NCI-H2196 (cell line): Measurements from ENCODE around the gene DISC1.
"Not testable (repeated sequence)": the region's sequence is repeated elsewhere in the genome, so short reads cannot be mapped to it uniquely, and the experiment has no call there.

Experiments used
- DNase-seq: peaks from one replicate; lab custom pipeline; 2025; ENCODE audit not compliant: unreplicated experiment; lab: John Stamatoyannopoulos, UW

DISC1 gene

DNA sequence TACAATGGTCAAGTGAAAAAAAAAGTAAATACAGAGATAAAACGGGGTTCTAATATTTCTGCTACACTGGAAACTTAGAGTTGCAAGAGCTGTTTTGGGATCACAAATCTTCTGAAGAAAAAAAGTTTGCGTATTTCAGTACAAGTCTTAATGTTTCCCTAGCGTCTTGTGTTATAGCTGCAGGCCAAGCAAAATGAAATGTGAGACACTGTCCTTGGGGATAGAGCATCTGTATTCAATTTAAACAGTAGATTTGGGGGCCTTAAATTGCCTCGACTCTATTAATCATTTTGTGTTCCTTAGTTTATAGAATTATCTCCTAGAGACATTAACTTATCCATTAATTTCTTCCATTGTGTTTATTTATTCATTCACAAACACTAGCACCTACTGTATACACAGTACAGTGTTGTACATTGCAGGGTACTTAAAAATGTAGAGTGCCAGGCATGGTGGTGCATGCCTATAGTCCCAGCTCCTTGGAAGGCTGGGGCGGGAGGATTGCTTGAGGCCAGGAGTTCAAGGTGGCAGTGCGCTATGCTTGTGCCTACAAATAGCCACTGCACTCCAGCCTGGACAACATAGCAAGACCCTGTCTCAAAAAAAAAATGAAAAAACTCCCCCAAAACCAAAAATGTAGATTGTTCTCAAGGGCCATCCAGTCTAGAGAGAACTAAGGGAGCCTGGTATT, 7.9 kb downstream of the DISC1 start:
- DNase-seq: no peak

DNA sequence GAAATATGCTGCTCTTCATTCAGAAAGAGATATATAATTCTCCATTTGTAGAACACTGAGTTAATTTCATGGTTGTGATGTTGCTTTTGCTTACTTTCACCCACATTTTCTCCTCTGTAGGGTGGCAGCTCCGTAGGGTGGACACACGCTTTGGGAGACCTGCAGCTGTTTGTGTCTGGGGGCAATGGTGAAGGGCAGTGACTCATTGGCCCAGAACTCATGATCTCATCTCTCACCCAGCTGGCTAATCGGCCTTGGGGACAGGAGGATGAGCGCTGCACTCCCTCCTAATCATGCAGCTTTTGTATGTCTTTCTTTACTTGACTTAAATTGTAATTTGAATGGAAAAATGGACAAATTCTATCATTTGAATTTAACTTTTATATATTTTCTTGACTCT, 9.6 kb downstream of the DISC1 start:
- no peak for DNase-seq

DNA sequence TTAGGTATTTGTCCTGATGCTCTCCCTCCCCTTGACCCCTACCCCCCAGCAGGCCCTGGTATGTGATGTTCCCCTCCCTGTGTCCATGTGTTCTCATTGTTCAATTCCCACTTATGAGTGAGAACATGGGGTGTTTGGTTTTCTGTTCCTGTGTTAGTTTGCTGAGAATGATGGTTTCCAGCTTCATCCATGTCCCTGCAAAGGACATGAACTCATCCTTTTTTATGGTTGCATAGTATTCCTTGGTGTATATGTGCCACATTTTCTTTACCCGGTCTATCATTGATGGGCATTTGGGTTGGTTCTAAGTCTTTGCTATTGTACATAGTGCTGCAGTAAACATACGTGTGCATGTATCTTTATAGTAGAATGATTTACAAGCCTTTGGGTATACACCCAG, 10.3 kb downstream of the DISC1 start:
- not testable (repeated sequence) for DNase-seq

DNA sequence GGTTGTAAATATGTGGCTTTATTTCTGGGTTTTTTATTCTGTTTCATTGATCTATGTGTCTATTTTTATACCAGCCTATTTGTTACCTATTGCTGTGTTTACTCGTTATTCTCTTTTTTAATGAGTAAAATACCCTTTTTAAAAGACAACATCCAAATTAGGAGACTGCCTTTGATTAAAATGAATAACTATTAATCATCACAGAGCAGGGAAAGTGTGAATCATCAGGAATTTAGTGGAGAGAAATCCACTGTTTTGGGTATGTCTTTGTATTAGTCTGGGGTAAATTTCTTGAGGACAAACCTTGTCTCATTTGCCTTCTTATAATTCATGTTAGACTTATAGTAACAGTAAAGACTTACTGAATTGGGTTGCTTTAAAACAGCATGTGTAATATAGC, 12.1 kb downstream of the DISC1 start:
- DNase-seq: no peak

DNA sequence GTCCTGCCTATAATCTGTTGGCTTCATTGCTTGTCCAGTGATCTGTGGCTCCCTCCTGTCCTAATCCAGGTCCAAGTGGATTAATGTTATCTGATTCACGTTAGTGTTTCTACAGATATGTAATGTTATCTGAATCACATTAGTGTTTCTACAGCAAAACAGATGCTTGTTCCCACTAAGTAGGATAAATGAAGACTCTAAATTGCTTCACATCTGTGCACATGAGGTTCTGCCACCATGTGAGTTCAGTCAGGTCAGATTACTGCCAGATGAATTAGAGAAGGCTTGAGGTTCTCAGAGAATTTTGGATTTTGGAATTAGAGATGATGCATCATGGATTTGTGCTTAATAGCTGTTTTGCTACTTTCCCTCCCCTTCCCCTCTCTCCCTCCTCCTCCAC, 13.2 kb downstream of the DISC1 start:
- DNase-seq: no peak

DNA sequence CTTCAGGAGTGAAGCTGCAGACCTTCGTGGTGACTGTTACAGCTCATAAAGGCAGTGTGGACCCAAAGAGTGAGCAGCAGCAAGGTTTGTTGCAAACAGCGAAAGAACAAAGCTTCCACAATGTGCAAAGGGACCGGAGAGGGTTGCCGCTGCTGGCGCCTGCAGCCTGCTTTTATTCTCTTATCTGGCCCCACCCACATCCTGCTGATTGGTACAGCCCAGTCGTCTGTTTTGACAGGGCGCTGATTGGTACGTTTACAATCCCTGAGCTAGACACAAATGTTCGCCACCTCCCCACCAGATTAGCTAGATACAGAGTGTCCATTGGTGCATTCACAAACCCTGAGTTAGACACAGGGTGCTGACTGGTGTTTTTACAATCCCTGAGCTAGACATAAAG, 14.9 kb downstream of the DISC1 start:
- not testable (repeated sequence) for DNase-seq

DNA sequence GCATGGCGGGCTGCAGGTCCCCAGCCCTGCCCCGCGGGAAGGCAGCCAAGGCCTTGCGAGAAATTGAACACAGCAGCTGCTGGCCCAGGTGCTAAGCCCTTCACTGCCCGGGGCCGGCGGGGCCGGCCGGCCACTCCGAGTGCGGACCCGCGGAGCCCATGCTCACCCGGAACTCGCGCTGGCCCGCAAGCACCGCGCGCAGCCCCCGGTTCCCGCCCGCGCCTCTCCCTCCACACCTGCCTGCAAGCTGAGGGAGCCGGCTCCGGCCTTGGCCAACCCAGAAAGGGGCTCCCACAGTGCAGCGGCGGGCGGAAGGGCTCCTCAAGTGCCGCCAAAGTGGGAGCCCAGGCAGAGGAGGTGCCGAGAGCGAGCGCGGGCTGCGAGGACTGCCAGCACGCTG, 15.5 kb downstream of the DISC1 start:
- DNase-seq: not testable (repeated sequence)

DNA sequence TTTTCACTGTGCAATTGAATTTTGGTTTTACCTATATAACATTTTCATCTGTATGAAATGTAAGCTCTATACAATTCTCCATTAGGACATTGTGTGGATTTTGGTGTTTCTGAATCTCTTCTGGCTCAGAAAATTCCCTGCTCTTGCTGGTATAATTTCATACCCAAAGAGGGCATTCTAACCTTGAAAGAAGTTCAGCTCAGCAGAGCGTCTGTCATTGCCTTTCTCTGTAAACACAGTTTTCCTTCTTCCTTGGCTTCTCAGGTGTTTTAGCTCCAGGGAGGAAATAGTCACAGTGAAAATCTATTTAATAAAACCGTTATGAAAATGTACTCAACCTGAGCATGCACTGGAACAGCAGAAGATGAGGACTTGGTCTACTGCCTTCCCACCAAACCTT, 16.0 kb downstream of the DISC1 start:
- DNase-seq: no peak

DNA sequence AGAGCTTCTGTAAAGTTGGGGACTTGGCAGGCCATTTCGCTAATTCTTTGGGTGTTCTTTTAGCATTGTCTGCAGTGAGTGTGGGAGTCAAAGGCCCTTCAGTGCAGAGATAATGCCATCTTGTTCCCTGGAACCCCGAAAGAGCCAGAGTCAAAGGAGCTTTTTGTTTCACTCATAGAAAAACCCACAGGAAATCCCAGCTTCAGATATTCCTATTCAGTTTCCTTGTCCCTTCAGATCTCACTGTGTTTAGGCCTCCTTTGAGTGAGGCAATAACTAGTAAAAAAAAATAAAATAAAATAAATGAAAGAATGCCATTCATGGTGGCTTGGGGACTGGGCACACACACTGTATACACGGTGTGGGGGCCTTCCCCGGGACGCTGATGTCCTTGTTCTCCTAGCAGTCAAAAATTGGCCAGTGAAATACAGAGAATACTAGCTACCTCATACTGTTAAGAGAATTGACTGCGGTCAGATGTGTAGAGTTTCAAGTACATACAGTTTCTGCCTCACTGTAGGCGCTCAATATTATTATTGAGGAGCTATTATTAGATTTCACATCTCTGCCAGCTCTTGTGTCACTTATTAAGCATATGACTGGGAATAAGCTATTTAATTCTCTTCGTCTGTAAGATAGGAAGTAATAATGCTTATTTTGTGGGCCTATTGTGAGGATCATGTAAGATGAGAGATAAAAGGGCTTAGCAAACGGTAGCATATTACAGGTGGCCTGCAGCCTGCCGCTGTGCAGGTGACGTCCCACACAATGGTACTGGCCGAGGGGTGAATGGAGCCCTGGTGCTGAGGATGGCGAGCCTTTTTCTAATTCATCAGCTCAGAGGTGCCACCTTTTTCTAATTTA, 16.7 kb downstream of the DISC1 start:
- DNase-seq: no peak

DNA sequence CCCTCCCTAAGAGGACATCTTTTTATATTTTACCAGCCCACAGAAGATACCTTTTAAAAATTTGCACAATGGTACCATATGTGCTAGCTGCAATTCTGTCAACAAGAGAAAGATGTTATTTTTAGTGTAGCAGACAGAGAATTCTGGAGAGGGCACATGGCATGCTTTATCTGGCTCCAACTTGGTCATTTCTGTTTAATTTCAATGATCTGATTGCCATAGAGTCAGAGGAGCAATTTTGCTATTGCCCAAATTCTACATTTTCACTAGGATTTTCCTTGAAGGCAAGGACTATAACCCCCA, 17.3 kb downstream of the DISC1 start:
- no peak for DNase-seq

DNA sequence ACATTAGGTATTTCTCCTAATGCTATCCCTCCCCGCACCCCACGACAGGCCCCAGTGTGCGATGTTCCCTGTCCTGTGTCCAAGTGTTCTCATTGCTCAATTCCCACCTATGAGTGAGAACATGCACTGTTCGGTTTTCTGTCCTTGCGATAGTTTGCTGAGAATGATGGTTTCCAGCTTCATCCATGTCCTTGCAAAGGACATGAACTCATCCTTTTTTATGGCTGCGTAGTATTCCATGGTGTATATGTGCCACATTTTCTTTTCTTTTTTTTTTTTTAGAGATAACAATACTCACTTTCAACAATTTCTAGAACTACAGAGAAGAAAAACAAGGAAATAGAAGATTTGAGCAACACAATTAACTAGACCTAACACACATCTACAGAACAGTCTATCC, 19.0 kb downstream of the DISC1 start:
- DNase-seq: not testable (repeated sequence)

DNA sequence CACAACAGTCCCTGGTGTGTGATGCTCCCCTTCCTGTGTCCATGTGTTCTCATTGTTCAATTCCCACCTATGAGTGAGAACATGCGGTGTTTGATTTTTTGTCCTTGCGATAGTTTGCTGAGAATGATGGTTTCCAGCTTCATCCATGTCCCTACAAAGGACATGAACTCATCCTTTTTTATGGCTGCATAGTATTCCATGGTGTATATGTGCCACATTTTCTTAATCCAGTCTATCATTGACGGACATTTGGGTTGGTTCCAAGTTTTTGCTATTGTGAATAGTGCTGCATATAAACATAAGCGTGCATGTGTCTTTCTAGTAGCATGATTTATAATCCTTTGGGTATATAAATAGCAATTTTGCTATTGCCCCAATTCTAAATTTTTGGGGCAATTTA, 19.6 kb downstream of the DISC1 start:
- DNase-seq: not testable (repeated sequence)

DNA sequence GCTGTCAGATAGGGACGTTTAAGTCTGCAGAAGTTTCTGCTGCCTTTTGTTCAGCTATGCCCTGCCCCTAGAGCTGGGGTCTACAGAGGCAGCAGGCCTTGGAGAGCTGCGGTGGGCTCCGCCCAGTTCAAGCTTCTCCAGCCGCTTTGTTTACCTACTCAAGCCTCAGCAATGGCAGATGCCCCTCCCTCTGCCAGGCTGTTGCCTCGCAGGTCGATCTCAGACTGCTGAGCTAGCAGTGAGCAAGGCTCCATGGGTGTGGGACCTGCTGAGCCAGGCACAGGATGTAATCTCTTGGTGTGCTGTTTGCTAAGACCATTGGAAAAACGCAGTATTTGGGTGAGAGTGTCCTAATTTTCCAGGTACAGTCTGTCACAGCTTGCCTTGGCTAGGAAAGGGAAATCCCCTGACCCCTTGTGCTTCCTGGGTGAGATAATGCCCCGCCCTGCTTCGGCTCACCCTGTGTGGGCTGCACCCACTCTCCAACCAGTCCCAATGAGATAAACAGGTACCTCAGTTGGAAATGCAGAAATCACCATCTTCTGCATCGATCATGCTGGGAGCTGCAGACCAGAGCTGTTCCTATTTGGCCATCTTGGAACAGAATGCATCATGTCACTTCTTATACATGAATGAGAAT, 25.2 kb downstream of the DISC1 start:
- not testable (repeated sequence) for DNase-seq

DNA sequence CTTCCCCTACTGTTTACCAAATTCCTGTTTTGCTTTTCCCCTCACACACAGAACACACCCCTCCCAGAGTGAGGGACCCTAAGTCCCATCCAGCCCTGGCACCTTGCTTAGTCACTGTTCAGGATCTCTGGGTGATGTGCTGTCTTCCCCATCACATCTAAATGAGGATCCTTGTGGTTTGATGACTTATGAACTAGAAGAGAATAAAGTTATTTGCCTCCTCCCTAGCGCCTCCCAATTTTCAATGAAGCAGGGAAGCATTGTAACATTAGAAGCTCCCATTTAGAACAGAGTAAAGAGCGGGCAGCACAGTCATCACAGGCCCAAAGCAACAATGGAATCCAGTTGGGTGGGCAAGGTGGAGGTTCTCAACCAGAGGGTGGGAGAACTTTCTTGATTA, 27.0 kb downstream of the DISC1 start:
- no peak for DNase-seq

DNA sequence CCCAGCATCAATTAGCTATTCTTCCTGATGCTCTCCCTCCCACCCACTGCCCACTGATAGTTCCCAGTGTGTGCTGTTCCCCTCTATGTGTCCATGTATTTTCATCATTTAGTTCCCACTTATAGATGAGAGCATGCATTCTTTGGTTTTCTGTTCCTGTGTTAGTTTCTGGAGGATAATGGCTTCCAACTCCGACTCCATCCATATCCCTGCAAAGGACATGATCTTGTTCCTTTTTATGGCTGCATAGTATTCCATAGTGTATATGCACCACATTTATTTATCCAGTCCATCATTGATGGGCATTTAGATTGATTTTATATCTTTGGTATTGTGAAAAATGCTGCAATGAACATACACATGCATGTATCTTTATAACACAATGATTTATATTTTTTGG, 30.2 kb downstream of the DISC1 start:
- DNase-seq: no peak

DNA sequence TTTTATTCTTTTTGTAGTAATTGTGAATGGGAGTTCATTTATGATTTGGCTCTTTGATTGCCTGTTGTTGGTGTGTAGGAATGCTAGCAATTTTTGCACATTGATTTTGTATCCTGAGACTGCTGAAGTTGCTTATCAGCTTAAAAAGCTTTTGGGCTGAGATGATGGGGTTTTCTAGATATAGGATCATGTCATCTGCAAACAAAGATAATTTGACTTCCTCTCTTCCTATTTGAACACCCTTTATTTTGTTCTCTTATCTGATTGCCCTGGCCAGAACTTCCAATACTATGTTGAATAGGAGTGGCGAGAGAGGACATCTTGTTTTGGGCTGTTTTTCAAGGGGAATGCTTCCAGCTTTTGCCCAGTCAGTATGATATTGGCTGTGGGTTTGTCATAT, 31.6 kb downstream of the DISC1 start:
- not testable (repeated sequence) for DNase-seq

DNA sequence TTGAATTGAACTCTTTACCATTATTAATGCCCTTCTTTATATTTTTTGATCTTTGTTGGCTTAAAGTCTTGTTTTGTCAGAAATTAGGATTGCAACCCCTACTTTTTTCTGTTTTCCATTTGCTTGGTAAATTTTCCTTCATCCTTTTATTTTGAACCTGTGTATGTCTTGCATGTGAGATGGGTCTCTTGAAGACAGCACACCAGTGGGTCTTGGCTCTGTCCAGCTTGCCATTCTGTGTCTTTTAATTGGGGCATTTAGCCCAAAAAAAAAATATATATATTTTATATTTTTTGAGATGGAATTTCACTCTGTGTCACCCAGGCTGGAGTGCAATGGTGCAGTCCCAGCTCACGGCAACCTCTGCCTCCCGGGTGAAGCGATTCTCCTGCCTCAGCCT, 33.6 kb downstream of the DISC1 start:
- DNase-seq: no peak

DNA sequence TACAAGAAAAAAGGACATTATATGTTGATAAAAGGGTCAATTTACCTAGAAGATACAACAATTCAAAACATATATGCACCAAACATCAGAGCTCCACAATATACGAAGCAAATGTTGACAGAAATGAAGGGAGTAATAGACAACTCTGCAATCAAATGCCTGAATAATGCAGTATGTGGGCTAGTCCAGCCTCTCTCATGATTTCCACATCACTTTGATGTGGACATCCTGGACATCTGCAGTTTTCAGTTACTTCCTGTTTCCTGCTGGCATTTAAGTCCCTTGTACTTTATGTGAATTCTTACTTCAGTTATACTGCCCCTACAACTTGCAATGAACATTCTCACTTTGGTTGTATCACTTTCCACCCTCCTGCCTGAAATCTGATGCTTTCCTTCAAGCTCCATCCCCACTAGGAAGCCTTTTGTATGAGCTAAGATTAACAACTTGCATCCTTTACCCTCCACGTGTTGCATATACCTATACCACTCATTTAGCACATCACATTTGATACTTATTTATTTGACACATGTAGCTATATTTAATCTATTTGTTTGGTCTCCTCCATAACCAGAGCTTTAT, 36.7 kb downstream of the DISC1 start:
- no peak for DNase-seq

DNA sequence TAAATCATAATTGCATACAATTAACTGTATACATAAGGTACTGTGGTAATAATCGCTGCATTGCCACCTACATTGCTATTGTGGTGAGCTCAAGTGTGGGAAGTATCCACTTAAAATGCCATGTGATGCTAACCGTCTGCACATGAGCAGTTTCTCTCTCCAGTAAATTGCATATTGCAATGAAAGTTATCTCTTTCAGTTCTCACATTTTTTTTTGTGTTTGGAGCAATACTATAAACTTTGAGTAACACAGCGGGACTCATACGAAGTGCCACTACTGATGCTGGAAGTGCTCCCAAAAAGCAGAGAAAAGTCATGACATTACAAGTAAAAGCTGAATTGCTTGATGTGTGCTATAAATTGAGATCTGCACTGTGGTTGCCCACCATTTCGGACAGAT, 38.5 kb downstream of the DISC1 start:
- DNase-seq: no peak

DNA sequence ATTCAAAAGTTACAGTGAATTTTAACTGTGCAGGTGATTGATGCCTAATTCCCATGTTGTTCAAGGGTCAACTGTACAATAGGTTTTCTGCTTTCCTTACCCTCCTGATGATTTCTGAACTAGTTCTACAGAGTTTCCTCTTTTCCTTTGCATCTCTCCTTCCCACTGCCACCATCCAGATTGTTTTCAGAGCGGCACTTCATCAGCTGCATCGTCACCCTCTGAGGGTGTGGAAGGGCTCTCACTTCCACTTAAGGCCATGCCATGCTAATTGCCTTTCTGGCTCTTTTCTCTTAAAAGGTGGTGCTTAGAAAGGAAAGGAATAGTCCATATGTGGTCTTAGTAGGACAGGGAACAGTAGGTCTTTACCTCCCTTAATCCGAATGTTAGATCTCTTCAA, 39.1 kb downstream of the DISC1 start:
- no peak for DNase-seq

DNA sequence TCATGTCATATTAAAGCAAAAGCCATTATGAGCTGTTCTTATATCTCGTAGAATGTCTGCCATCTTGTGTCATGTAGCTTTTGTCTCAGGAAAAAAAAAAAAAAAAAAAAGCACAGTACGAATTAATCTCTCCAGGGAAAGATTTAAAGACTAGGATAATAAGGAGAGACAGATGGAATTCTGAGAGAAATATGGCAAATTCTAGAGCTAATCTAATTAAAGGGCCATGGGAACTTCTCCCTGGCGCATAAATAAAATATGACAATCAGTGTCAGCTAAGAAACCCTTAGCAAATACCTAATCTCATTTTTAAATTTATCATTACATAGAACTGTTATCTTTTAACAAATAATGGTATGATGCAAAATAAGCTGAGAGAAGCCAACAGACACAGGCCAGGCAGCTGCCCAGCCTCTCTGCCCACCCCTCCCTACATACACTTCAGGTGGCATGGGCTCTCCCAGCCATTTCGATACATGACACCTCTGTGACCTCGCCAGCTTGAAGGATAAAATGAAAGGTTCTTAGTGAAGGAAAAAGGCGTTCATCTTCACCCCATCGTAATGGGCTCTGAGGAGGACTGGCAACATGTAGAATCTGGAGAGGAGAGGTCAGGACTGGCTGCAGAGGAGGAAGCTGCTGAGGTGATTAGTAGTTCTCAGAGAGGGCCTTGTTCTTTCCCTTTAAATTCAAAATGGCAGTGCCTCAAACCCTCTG, 39.8 kb downstream of the DISC1 start:
- DNase-seq: peak; percentile 27
